Astrocyte of the spinal cord (primary cell): ENCODE measurements around the gene FRAS1.

Source experiments
- DNase-seq: peaks from one replicate; pipeline ENCODE4 v3.0.0; 2011; ENCODE audit warnings: low read depth, low spot score
- H3K4me3 ChIP-seq: 2 replicates; pipeline ENCODE4 v1.5.1; 2011; ENCODE audit warnings: low read depth, mild to moderate bottlenecking, low read length, moderate library complexity
- CTCF ChIP-seq: IDR thresholded peaks from 2 replicates; pipeline ENCODE4 v1.5.1; 2012; ENCODE audit warnings: low read depth, mild to moderate bottlenecking, low read length, inconsistent platforms
- in situ Hi-C: cut with HindIII; loops from 2 replicates; pipeline ENCODE4 v1.10.0; 2017; ENCODE audit warnings: low sequenced_read_pairs

The FRAS1 gene

GRCh38 chr4:78145008-78145407 lies 87.9 kb downstream of the FRAS1 start:
- DNase-seq, result no peak
- no peak for TF ChIP-seq CTCF
- no peak overlapping the region for H3K4me3 ChIP-seq
- in situ Hi-C loops, result no loop called here

- no peak overlapping the region for H3K4me3 ChIP-seq
- peak; percentile 30 for DNase-seq
- in situ Hi-C loops, result no loop called here
- TF ChIP-seq CTCF, result no peak
These were observed 88.5 kb downstream of the FRAS1 start for GRCh38 chr4:78145622-78146021.

GRCh38 chr4:78149751-78150542 lies 92.8 kb downstream of the FRAS1 start:
- DNase-seq, result no peak
- no peak overlapping the region for H3K4me3 ChIP-seq
- no peak for TF ChIP-seq CTCF
- in situ Hi-C loops, result no loop called here

- in situ Hi-C loops, result no loop called here
These were observed 93.4 kb downstream of the FRAS1 start for GRCh38 chr4:78150543-78150864.

GRCh38 chr4:78152795-78153194 lies 95.7 kb downstream of the FRAS1 start:
- no peak for DNase-seq
- no peak for TF ChIP-seq CTCF
- in situ Hi-C loops, result no loop called here
- H3K4me3 ChIP-seq, result no peak overlapping the region

More at GRCh38 chr4:78150543-78150864, 93.4 kb downstream of the FRAS1 start:
- H3K4me3 ChIP-seq, result no peak overlapping the region
- no peak for TF ChIP-seq CTCF
- DNase-seq, result no peak

GRCh38 chr4:78154972-78155590 lies 98.0 kb downstream of the FRAS1 start:
- no peak for DNase-seq
- in situ Hi-C loops, result no loop called here
- no peak overlapping the region for H3K4me3 ChIP-seq
- TF ChIP-seq CTCF, result no peak
